MCF 10A (cell line): Measurements from ENCODE around the gene DMRTA2. TPM values are rescaled to one million over a fixed set of nuclear protein-coding genes. Genes with fewer than 3 reads are reported as not detected.

ENCODE experiments used
- Bru-seq: library from RNA; stranded (reverse); fragments of 400-500 nt; gene quantifications from one replicate; lab custom pipeline; 2021; lab: Mats Ljungman, UMichigan
- BruChase-seq, 2 experiments: library from RNA; stranded (reverse); fragments of 400-500 nt; gene quantifications; one replicate each; lab custom pipeline; 2021; lab: Mats Ljungman, UMichigan
- BruUV-seq: library from RNA; stranded (reverse); fragments of 400-500 nt; replicated peaks from 2 replicates; lab custom pipeline; 2021; lab: Mats Ljungman, UMichigan
- CTCF ChIA-PET: fragments of 300-600 bp; sonication (Branson Sonifier 250); formaldehyde crosslinking; extraction: SDS; loops from one replicate; lab custom pipeline; 2021; ENCODE audit warnings: antibody characterized with exemption, inconsistent platforms; lab: Yijun Ruan, JAX
- POLR2A ChIA-PET: fragments of 300-600, 350-650 bp; sonication (Branson Sonifier 250); formaldehyde crosslinking; extraction: SDS; loops from one replicate; lab custom pipeline; 2020; ENCODE audit warnings: antibody characterized with exemption, inconsistent platforms; lab: Yijun Ruan, JAX
- DNase-seq: peaks from one replicate; pipeline ENCODE4 v3.0.0-alpha.2; 2018; ENCODE audit not compliant: unreplicated experiment
- H3K27ac Mint-ChIP-seq: one replicate; pipeline ENCODE4 v1.8.0; 2022; ENCODE audit warnings: mild to moderate bottlenecking, low read depth, mixed read lengths; ENCODE audit not compliant: unreplicated experiment
- H3K27me3 Mint-ChIP-seq: one replicate; pipeline ENCODE4 v1.8.0; 2022; ENCODE audit warnings: mixed read lengths; ENCODE audit not compliant: insufficient read depth, unreplicated experiment
- H3K36me3 Mint-ChIP-seq: one replicate; pipeline ENCODE4 v1.8.0; 2022; ENCODE audit warnings: mild to moderate bottlenecking, moderate library complexity, mixed read lengths; ENCODE audit not compliant: insufficient read depth, unreplicated experiment
- H3K4me1 Mint-ChIP-seq: one replicate; pipeline ENCODE4 v1.8.0; 2022; ENCODE audit warnings: mixed read lengths; ENCODE audit not compliant: insufficient read depth, unreplicated experiment
- H3K4me3 Mint-ChIP-seq: one replicate; pipeline ENCODE4 v1.8.0; 2022; ENCODE audit warnings: mild to moderate bottlenecking, moderate library complexity, mixed read lengths; ENCODE audit not compliant: unreplicated experiment
- H3K9me3 Mint-ChIP-seq: one replicate; pipeline ENCODE4 v1.8.0; 2022; ENCODE audit warnings: mixed read lengths; ENCODE audit not compliant: unreplicated experiment
- CTCF ChIP-seq: fragments of 200-600 bp; IDR thresholded peaks from one replicate; pipeline ENCODE4 v1.8.0; 2022; ENCODE audit warnings: antibody characterized with exemption, mild to moderate bottlenecking; ENCODE audit not compliant: unreplicated experiment
- intact Hi-C: fragments of 100-400 bp; cut with micrococcal nuclease; formaldehyde crosslinking; loops from 2 replicates; pipeline ENCODE4 v1.14.1; 2022
- long read RNA-seq: library from polyadenylated mRNA; stranded (forward); transcript quantifications from one replicate; pipeline ENCODE4 v2.0.0, GENCODE V29; 2022
- total RNA-seq: library from RNA; stranded (reverse); gene quantifications from 2 replicates; pipeline ENCODE4 v1.2.3, GENCODE V29; 2022

Gene DMRTA2
- total RNA-seq, result not detected in 2 replicates
- percentile 14 among the genes with signal in this experiment for Bru-seq, nascent RNA
- percentile 20 among the genes with signal in this experiment for BruChase-seq, experiment 1, labeled RNA remaining after a 6-hour chase
- BruChase-seq, experiment 2, labeled RNA remaining after a 2-hour chase, result percentile 15 among the genes with signal in this experiment
- long read RNA-seq, result 0 reads

- no peak for TF ChIP-seq CTCF
- DNase-seq, result no peak
- Mint-ChIP-seq H3K9me3 (peaks cover 13% of the 10 kb centered on the region), H3K4me3 (peak within 1 kb of the TSS; percentile 20), H3K36me3 (no peaks in the 10 kb centered on the region), H3K27me3 (peaks cover 14% of the 10 kb centered on the region), H3K27ac (no peak within 1 kb of the TSS), H3K4me1 (no peaks in the 10 kb centered on the region)
- ChIA-PET CTCF (no interaction called here), POLR2A (no interaction called here)
- intact Hi-C loops, result no loop called here
- BruUV-seq, result no TSS peak
Measured at GRCh38 chr1:50422946-50423669, at the start of gene DMRTA2. DMRTA2 (minus strand) TSS chr1:50423443; CDS start chr1:50421536, 1,907 bp downstream.

- CTCF ChIA-PET, result no interaction called here
- no peak overlapping the region for H3K27ac Mint-ChIP-seq
Measured at GRCh38 chr1:50471967-50472366, 48.7 kb upstream of the DMRTA2 start.

GRCh38 chr1:50462964-50463363 is 39.7 kb upstream of the DMRTA2 start:
- intact Hi-C loops, result no loop called here
- BruUV-seq, result no TSS peak
- H3K27ac Mint-ChIP-seq, result no peak overlapping the region
- H3K4me3 Mint-ChIP-seq, result no peak overlapping the region
- no peaks in the 10 kb centered on the region for H3K36me3 Mint-ChIP-seq
- no peaks in the 10 kb centered on the region for H3K27me3 Mint-ChIP-seq
- no peak for DNase-seq
- H3K9me3 Mint-ChIP-seq, result no peaks in the 10 kb centered on the region
- no peaks in the 10 kb centered on the region for H3K4me1 Mint-ChIP-seq
- ChIA-PET CTCF (no interaction called here), POLR2A (no interaction called here)
- TF ChIP-seq CTCF, result no peak

More at GRCh38 chr1:50471967-50472366, 48.7 kb upstream of the DMRTA2 start:
- no peaks in the 10 kb centered on the region for H3K9me3 Mint-ChIP-seq
- no peaks in the 10 kb centered on the region for H3K4me1 Mint-ChIP-seq
- H3K27me3 Mint-ChIP-seq, result no peaks in the 10 kb centered on the region
- POLR2A ChIA-PET, result interaction anchor here (1.2 kb wide), 1 partner anchor 9 kb away, joined by 3 read pairs; no protein-coding TSS in a partner anchor
- intact Hi-C loops, result no loop called here
- no peak for TF ChIP-seq CTCF
- no peak for DNase-seq
- H3K4me3 Mint-ChIP-seq, result no peak overlapping the region
- H3K36me3 Mint-ChIP-seq, result peaks cover 23% of the 10 kb centered on the region
- no TSS peak for BruUV-seq

GRCh38 chr1:50458507-50458906 is 35.3 kb upstream of the DMRTA2 start:
- TF ChIP-seq CTCF, result no peak
- no peaks in the 10 kb centered on the region for H3K4me1 Mint-ChIP-seq
- no TSS peak for BruUV-seq
- no peak for DNase-seq
- intact Hi-C loops, result no loop called here
- no peaks in the 10 kb centered on the region for H3K27me3 Mint-ChIP-seq
- no peak overlapping the region for H3K27ac Mint-ChIP-seq
- H3K9me3 Mint-ChIP-seq, result no peaks in the 10 kb centered on the region
- H3K4me3 Mint-ChIP-seq, result no peak overlapping the region
- H3K36me3 Mint-ChIP-seq, result peaks cover 10% of the 10 kb centered on the region
- CTCF ChIA-PET, result interaction anchor here (0.6 to 1.0 kb wide), 3 partner anchors 8 to 34 kb away, joined by 3 to 5 read pairs (median 3); no protein-coding TSS in a partner anchor
- POLR2A ChIA-PET, result interaction anchor here (0.6 to 0.9 kb wide), 2 partner anchors 19 to 44 kb away, joined by 3 read pairs; no protein-coding TSS in a partner anchor
